Endothelial cell of umbilical vein (primary cell): Measurements from ENCODE around the gene NBEA. TPM values are rescaled to one million over a fixed set of nuclear protein-coding genes. Genes with fewer than 3 reads are reported as not detected.
"Not testable (repeated sequence)": the region's sequence is repeated elsewhere in the genome, so short reads cannot be mapped to it uniquely, and the experiment has no call there.

ENCODE experiments used
- BruUV-seq: library from RNA; stranded (reverse); fragments of 400-500 nt; replicated peaks from 2 replicates; lab custom pipeline; 2021; lab: Mats Ljungman, UMichigan
- CTCF ChIA-PET: fragments of 300-600, 350-600 bp; sonication (Branson Sonifier 250); formaldehyde crosslinking; loops from one replicate; lab custom pipeline; 2021; ENCODE audit warnings: antibody characterized with exemption, inconsistent platforms; lab: Charles Lee
- POLR2A ChIA-PET: fragments of 300-600, 350-600 bp; sonication (Branson Sonifier 250); formaldehyde crosslinking; loops from one replicate; lab custom pipeline; 2021; ENCODE audit warnings: antibody characterized with exemption, inconsistent platforms; lab: Charles Lee
- DNase-seq: peaks from one replicate; pipeline ENCODE4 v3.0.0-alpha.2; 2011; ENCODE audit warnings: low read depth, low spot score
- FAIRE-seq: peaks from 2 replicates; lab custom pipeline; 2011; peaks lifted over from hg19 to GRCh38; lab: Jason Lieb, UNC
- H2AFZ ChIP-seq: 2 replicates; pipeline ENCODE4 v1.6.0; 2012; ENCODE audit warnings: low read depth, low read length, control low read depth, inconsistent platforms
- H3K27ac ChIP-seq: 2 replicates; pipeline ENCODE4 v1.5.1; 2011; ENCODE audit warnings: low read depth, mild to moderate bottlenecking, control low read depth, low read length, moderate library complexity; ENCODE audit not compliant: insufficient read depth
- H3K27me3 ChIP-seq, 2 experiments: 2 replicates each; pipeline versions ENCODE4 v1.6.0 to v1.6.1; 2011; ENCODE audit warnings: low read length in 2 of 2, mixed read lengths in 1 of 2; ENCODE audit not compliant: control insufficient read depth in 2 of 2, insufficient read depth in 2 of 2
- H3K36me3 ChIP-seq, 2 experiments: 2 replicates in 1 of 2; 3 replicates in 1 of 2; pipeline ENCODE4 v1.5.1; 2011; ENCODE audit warnings: low read length in 2 of 2, mild to moderate bottlenecking in 1 of 2, moderate library complexity in 1 of 2; ENCODE audit not compliant: control insufficient read depth in 2 of 2, insufficient read depth in 2 of 2; ENCODE audit errors: extremely low read depth in 1 of 2
- H3K4me1 ChIP-seq: 3 replicates; pipeline ENCODE4 v1.5.1; 2011; ENCODE audit warnings: mild to moderate bottlenecking, low read length; ENCODE audit not compliant: control insufficient read depth, insufficient read depth; ENCODE audit errors: extremely low read depth
- H3K4me2 ChIP-seq: 2 replicates; pipeline ENCODE4 v1.6.1; 2011; ENCODE audit warnings: low read length, control low read depth, mixed read lengths; ENCODE audit not compliant: insufficient read depth
- H3K4me3 ChIP-seq, 3 experiments: fragments of 200-600 bp in 1 of 3; sonication (generic), shearing (Covaris generic) in 1 of 3; replicated peaks in 1 of 3; 2 replicates each; pipeline ENCODE4 v1.5.1; 2011 to 2016; ENCODE audit warnings: control low read depth in 3 of 3, low read length in 3 of 3, mild to moderate bottlenecking in 2 of 3, inconsistent platforms in 1 of 3, low read depth in 1 of 3, moderate library complexity in 1 of 3; ENCODE audit not compliant: insufficient read depth in 1 of 3
- H3K79me2 ChIP-seq: 2 replicates; pipeline ENCODE4 v1.6.0; 2012; ENCODE audit warnings: low read length, inconsistent platforms; ENCODE audit not compliant: control insufficient read depth, insufficient read depth
- H3K9ac ChIP-seq: replicated peaks from 2 replicates; pipeline ENCODE3; 2011; ENCODE audit warnings: low read length, control low read depth; ENCODE audit not compliant: insufficient read depth; ENCODE audit errors: extremely low read depth
- H3K9me1 ChIP-seq: replicated peaks from 3 replicates; pipeline ENCODE4 v1.6.0; 2011; ENCODE audit warnings: mild to moderate bottlenecking, low read length; ENCODE audit not compliant: control insufficient read depth, insufficient read depth; ENCODE audit errors: extremely low read depth
- H3K9me3 ChIP-seq: replicated peaks from 2 replicates; pipeline ENCODE4 v1.5.1; 2012; ENCODE audit warnings: low read length, inconsistent platforms; ENCODE audit not compliant: control insufficient read depth, insufficient read depth
- H4K20me1 ChIP-seq: replicated peaks from 2 replicates; pipeline ENCODE3; 2011; ENCODE audit warnings: mild to moderate bottlenecking, low read length; ENCODE audit not compliant: control insufficient read depth, insufficient read depth; ENCODE audit errors: extremely low read depth
- EZH2 ChIP-seq: IDR thresholded peaks from 2 replicates; pipeline ENCODE4 v1.6.1; 2012; ENCODE audit warnings: borderline replicate concordance, low read depth, mild to moderate bottlenecking, moderate library complexity, low read length, inconsistent platforms; ENCODE audit not compliant: severe bottlenecking
- FOS ChIP-seq: IDR thresholded peaks from 2 replicates; pipeline ENCODE4 v1.6.1; 2011; ENCODE audit warnings: mild to moderate bottlenecking, low read length, moderate library complexity, borderline replicate concordance; ENCODE audit not compliant: insufficient read depth
- GATA2 ChIP-seq: IDR thresholded peaks from 2 replicates; pipeline ENCODE4 v1.7.0; 2011; ENCODE audit warnings: low read depth, mild to moderate bottlenecking, moderate library complexity, mixed read lengths, low read length; ENCODE audit not compliant: insufficient read length, insufficient read depth
- JUN ChIP-seq: IDR thresholded peaks from 2 replicates; pipeline ENCODE4 v1.6.1; 2011; ENCODE audit warnings: borderline replicate concordance, low read depth; ENCODE audit not compliant: insufficient read length, insufficient read depth
- MYC ChIP-seq: IDR thresholded peaks from one replicate; pipeline ENCODE4 v1.6.1; 2011; ENCODE audit warnings: mild to moderate bottlenecking, low read depth, low read length
- POLR2A ChIP-seq: IDR thresholded peaks from 2 replicates; pipeline ENCODE4 v1.6.1; 2012; ENCODE audit warnings: low read depth, mild to moderate bottlenecking, control low read depth, low read length
- POLR2AphosphoS5 ChIP-seq: IDR thresholded peaks from 2 replicates; pipeline ENCODE4 v1.6.1; 2012; ENCODE audit warnings: low read depth, mild to moderate bottlenecking, control low read depth, low read length, moderate library complexity; ENCODE audit not compliant: insufficient read depth
- dilution Hi-C: fragments of 300-500 bp; cut with MboI; formaldehyde crosslinking; loops from one replicate; pipeline ENCODE4 v1.15.0; 2019; ENCODE audit warnings: low sequenced_read_pairs; ENCODE audit not compliant: extremely low pct_ligation_motif_present
- intact Hi-C: fragments of 100-400 bp; cut with micrococcal nuclease; formaldehyde crosslinking; loops from one replicate; pipeline ENCODE4 v1.10.0; 2022
- polyA plus RNA-seq, 4 experiments: library from polyadenylated mRNA; depleted of rRNA in 3 of 4; stranded (reverse) in 3 of 4; unstranded in 1 of 4; fragments of >200 nt; gene quantifications; 2 replicates each; pipeline versions ENCODE4 v1.2.1 to v1.2.3, GENCODE V29; 2011 to 2012; ENCODE audit warnings: missing spikeins in 1 of 4
- total RNA-seq: library from RNA; stranded (reverse); gene quantifications from 2 replicates; pipeline ENCODE4 v1.2.3, GENCODE V29; 2021
- TF ChIP-seq, protein P1 (sequence below): IDR thresholded peaks from 2 replicates; pipeline ENCODE4 v1.6.1; 2011; ENCODE audit not compliant: insufficient read depth, insufficient read length
- TF ChIP-seq, protein P2 (sequence below), 2 donors: IDR thresholded peaks; 1 replicate in 1 of 2; 2 replicates in 1 of 2; pipeline ENCODE4 v1.5.1; 2011; ENCODE audit warnings: low read length in 2 of 2, mild to moderate bottlenecking in 2 of 2, moderate library complexity in 2 of 2, control low read depth in 1 of 2, inconsistent platforms in 1 of 2, low read depth in 1 of 2; ENCODE audit not compliant: insufficient read depth in 1 of 2; ENCODE audit errors: extremely low read depth in 1 of 2

NBEA gene
- total and polyA plus RNA-seq, 2 donors (not counting 3 experiments of a cell fraction or from before 2014, with no cell fraction given), result 3.0 to 4.8 TPM

DNA sequence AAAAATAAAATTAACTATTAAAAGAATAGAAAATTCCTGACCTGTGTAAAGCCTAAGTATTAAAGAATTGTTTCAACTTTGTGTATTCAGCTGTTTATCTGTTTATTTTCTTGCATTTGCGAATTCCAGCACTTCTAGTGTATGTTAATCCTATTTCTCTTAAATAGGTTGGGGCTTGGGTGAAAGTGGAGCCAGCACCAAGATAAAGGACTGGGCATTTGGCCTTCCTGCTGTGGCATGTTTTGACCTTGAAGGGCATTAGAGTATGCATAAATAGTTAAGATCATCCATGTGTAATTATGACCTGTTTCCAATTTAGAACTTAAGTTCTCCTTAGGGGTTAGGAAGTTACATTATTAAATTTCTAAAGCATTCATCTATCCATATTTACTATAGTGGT, 151.3 kb downstream of the NBEA start:
- Histone ChIP-seq H4K20me1 (no peaks in the 10 kb centered on the region), H3K79me2 (no peaks in the 10 kb centered on the region), H3K27me3 (no peaks in the 10 kb centered on the region), H3K4me1 (no peaks in the 10 kb centered on the region), H3K9me1 (no peaks in the 10 kb centered on the region), H3K4me3 (no peak overlapping the region), H3K9ac (no peak overlapping the region), H3K36me3 (no peaks in the 10 kb centered on the region), H3K27ac (no peak overlapping the region), H3K4me2 (no peak overlapping the region), H2AFZ (no peak overlapping the region), H3K9me3 (no peaks in the 10 kb centered on the region)
- BruUV-seq, result no TSS peak
- TF ChIP-seq, protein P1, sequence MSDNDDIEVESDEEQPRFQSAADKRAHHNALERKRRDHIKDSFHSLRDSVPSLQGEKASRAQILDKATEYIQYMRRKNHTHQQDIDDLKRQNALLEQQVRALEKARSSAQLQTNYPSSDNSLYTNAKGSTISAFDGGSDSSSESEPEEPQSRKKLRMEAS, result no peak
- TF ChIP-seq EZH2 (no peak), FOS (no peak), POLR2AphosphoS5 (no peak), MYC (no peak), JUN (no peak), GATA2 (no peak), POLR2A (no peak)
- TF ChIP-seq, protein P2, sequence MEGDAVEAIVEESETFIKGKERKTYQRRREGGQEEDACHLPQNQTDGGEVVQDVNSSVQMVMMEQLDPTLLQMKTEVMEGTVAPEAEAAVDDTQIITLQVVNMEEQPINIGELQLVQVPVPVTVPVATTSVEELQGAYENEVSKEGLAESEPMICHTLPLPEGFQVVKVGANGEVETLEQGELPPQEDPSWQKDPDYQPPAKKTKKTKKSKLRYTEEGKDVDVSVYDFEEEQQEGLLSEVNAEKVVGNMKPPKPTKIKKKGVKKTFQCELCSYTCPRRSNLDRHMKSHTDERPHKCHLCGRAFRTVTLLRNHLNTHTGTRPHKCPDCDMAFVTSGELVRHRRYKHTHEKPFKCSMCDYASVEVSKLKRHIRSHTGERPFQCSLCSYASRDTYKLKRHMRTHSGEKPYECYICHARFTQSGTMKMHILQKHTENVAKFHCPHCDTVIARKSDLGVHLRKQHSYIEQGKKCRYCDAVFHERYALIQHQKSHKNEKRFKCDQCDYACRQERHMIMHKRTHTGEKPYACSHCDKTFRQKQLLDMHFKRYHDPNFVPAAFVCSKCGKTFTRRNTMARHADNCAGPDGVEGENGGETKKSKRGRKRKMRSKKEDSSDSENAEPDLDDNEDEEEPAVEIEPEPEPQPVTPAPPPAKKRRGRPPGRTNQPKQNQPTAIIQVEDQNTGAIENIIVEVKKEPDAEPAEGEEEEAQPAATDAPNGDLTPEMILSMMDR (IDR thresholded peaks at IDR 0.05; ENCODE audit: extremely low read depth in 1 of 2, insufficient read depth in 1 of 2, low read depth in 1 of 2, low read length in 2 of 2), result no peak
- intact Hi-C loops (no loop called here), dilution Hi-C loops (no loop called here)
- FAIRE-seq (no peak), DNase-seq (no peak)
- CTCF ChIA-PET, result no interaction called here
- POLR2A ChIA-PET, result no interaction called here

DNA sequence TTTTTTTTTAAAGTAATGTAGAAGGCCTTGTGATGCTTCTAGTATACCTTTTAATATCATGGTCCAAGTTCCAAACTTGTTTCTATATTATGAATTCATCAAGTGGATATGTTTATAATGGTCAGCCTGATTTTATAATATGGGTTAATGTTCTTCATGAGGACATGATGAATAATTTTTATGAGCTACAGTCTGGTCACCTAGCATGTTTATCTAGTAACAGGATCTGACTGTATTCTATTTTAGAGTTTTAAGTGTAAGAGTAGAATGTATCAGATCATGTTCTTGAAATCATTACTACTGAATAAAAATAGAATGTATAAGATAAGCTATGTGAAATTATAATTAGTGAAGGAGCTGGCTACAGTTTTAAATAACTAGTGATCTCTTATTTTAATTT, 164.7 kb downstream of the NBEA start:
- H2AFZ ChIP-seq, H3K4me2 ChIP-seq, H3K4me3 ChIP-seq, H3K36me3 ChIP-seq, intact Hi-C loops, BruUV-seq, H3K27me3 ChIP-seq, H3K79me2 ChIP-seq, CTCF ChIA-PET, H4K20me1 ChIP-seq, H3K27ac ChIP-seq, POLR2A ChIA-PET, H3K9ac ChIP-seq, H3K9me3 ChIP-seq, H3K4me1 ChIP-seq, DNase-seq, H3K9me1 ChIP-seq, dilution Hi-C loops, FAIRE-seq: not testable (repeated sequence)
